NK-92 treated with Interleukin-12 subunit alpha and Interleukin-12 subunit beta, amount 100 ng/mL, for 24 hours (cell line): Measurements from ENCODE around the gene IL10RB.

Experiments used
- DNase-seq: peaks from one replicate; lab custom pipeline; 2025; lab: John Stamatoyannopoulos, UW

Gene IL10RB

DNA sequence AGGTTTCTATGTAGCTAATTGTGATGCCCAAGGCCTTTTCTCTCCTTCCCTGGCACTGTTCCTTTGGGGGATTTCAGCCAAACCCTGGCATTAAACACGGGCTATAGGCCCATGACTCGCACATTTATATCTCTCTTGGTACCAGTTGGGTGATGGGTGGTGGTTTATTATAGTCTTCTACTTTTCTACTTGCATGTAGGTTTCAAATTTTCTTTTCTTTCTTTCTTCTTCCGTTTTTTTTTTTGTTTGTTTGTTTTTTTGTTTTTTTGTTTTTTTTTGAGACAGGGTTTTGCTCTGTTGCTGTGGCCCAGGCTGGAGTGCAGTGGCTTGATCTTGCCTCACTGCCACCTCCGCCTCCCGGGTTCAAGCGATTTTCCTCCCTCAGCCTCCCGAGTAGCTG is 1.1 kb downstream of the IL10RB start:
- no peak for DNase-seq

DNA sequence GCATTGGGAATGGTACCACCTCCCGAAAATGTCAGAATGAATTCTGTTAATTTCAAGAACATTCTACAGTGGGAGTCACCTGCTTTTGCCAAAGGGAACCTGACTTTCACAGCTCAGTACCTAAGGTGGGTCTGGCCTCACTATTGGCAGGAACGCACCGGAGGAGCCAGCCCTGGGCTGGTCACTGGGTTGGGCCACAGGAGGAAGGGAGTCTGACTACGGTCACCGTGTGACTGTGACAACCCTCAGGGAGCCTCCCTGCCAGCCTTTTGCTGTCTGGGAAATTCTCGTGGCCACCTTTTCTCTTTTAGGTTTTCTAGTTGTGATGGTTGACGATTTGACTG is 2.2 kb downstream of the IL10RB start:
- DNase-seq = no peak

DNA sequence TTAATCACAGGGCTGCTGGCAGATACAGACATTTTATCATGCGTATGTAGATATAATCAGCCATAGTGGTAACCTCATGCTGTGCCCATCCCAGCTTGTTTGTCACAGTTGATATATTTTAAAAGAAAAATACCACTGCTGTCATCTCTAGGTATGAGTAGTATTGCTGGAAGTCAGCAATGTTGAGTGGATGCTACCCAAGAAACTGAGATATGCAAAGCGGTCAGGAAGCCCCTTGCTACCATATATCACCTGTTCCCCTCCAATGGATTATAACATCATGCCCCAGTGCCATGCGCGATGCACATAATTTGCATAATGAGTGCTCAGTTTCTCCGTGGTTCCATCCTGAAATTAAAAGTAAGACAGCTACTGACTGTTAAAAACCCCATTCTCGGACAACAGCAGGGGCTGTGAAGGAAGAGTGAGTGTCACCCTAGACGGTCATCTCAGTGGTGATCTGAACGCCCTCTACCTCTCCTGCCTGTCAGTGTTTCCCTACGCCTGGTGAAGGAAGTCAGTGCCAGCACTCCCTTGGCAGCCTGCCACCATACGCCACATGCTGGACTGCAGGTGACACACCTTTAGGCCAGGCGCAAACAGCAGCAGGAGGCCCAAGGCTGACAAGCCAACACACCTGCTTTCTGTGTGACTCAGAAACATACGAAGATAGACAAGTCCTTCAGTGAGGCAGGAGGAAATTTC is 2.7 kb downstream of the IL10RB start:
- DNase-seq = no peak

DNA sequence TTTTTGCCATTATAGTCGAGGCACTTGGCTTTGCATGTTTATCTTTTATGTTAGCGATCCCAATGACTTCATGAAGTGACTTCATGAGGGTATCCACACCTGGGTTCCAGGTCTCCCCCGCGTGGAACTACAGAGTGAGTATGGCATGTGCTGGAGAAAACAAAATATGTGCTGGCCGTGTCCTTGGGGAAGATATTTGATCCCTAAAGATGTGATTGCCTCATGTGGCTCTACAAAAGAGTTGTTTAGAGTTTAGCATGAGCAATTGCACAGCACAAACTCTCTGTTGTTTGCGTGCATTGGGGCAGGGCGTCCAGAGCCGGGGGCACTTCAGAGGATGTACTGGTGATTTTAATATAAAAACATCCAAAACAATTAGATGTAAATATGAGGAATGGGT is 4.8 kb downstream of the IL10RB start:
- DNase-seq = no peak

DNA sequence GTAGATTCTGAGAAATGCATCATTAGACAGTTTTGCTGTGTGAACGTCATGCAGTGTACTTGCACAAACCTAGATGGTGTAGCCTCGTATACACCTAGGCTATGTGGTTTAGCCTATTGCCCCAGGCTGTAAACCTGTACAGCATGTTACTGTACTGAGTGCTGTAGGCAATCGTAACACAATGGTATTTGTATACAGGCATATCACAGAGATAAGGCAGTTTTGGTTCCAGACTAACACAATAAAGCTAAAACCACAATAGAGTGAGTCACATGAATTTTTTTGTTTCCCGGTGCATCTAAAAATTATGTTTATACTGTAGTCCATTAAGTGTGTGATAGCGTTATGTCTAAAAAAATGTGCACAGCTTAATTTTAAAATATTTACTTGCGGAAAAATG is 6.9 kb downstream of the IL10RB start:
- no peak for DNase-seq

DNA sequence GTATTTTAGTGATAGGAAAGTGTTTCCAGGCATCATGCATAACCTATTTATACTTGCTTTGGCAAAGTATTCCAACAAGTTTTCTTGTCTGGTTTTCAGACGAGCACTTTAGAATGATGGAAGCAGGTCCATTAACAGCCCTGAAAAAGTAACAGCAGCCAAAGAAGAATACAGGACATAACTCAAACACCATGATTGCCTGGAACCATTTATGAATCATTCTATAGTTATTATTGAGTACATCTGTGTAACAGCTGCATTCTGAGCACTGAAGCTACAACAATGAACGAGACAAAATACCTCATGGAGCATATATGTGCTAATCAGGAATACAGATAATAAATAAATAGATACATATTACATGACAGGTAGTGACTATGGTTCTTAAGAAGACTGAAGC is 12.6 kb downstream of the IL10RB start:
- DNase-seq = no peak

DNA sequence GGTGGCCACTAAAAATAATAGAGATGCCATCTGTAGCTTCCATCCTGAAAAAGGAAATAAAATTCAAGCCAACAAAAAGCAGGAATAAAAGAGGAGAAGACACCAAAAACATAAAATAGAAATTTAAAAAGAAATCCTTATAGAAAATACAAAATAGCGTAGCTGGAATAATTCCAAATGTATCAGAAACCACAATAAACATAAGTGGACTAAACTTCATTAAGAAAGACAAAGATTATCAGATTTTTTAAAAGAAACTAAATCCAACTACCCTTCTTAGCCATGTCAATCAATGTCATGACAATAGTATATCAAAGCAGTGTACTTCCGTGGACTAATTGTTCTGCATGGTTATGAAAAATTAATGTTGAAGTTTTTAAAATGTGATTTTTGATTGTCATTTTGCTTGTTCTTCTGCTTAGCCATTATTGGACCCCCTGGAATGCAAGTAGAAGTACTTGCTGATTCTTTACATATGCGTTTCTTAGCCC is 13.2 kb downstream of the IL10RB start:
- DNase-seq = no peak

DNA sequence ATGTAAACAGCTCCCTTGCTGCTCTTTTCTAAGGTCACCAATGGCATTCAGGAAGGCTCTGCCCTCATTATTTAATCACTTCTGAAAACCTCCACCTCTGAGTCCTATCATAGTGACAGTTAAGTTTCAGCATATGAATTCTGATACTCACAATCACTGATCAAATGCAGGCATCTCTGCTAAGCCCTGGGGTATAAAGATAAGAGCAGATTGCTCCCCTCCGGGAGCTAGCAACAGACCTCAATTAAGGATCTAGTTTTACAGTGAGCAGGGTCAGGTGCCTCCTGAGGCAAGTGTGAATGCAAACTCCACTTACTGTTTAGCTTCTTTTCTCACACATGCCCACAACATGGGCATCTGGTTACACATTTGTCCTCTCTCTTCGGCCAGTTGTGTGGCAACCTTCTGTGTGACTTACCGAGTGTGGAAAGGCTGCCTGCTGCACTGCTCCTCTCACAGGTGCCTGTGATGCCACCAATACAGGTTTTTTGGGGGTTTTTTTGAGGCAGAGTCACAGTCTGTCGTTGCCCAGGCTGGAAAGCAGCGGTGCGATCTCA is 15.0 kb downstream of the IL10RB start:
- DNase-seq = no peak

DNA sequence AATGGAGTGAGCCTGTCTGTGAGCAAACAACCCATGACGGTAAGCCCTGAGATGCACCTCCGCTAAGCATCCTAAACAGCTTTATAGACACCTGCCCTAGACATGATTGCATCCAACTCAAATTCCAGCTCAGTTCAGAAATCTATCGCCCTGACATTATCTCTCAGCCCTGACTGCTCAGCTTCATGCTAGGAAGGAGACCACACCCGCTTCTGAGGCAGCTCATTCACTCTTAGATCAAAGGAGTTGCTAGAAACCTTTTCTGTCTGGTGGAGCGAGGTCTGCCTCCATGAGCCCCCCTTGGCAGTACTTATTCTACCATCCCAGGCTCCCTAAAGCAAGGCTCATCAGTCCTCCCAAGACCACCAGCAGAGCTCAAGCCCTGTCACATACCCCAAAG is 17.0 kb downstream of the IL10RB start:
- no peak for DNase-seq

DNA sequence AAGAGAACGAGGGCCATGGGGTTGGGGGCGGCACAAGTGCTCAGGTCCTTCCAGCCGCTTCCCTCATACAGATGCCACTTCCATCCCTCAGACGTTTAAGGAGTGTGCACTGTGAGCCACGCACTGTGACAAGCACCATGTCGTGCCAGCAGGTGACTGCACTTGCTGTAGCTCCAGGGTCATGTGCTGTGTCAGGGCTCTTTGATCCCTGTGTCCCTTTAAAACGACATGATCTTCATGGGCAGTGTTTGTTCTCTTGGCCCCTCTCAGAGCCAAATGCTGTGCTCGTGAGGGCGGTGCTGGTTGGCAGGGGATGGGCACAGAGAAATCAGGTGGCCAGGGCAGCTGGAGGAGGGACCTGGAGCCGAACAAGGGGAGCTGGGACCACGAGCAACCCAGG is 19.9 kb downstream of the IL10RB start:
- no peak for DNase-seq

DNA sequence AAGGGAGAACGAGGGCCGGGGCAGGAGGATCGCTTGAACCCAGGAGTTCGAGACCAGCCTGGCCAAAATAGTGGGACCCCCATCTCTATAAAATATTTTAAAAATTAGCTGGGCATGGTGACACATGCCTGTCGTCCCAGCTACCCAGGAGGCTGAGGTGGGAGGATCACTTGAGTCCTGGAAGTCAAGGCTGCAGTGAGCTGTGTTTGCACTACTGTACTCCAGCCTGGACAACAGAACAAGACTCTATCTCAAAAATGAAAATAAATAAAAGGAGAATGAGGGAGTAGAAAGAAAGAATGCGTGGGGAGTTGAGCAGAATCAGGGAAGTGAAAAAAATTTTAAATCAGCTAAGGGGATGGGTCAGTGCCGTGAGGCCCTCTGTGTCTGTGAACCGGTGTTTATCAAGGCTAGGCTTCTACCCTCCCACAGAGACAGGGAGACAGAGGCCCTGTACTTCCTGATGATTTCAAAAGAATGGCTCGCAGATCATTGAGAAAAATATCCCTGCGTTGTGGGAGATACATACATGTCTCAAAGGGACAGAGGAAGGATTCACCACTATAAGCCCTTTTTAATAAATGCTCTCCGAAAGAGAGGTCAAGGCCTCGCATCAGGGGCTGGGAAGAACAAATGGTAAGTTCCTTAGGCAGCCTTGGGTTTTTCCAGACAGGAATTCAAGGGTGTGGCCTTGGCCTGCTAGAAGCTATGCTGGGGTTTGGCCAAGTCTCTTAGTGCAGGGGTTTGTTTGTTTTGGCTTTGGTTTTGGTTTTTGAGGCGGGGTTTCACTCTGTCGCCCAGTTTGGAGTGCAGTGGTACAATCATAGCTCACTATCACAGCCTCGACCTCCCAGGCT is 20.7 kb downstream of the IL10RB start:
- DNase-seq = no peak

DNA sequence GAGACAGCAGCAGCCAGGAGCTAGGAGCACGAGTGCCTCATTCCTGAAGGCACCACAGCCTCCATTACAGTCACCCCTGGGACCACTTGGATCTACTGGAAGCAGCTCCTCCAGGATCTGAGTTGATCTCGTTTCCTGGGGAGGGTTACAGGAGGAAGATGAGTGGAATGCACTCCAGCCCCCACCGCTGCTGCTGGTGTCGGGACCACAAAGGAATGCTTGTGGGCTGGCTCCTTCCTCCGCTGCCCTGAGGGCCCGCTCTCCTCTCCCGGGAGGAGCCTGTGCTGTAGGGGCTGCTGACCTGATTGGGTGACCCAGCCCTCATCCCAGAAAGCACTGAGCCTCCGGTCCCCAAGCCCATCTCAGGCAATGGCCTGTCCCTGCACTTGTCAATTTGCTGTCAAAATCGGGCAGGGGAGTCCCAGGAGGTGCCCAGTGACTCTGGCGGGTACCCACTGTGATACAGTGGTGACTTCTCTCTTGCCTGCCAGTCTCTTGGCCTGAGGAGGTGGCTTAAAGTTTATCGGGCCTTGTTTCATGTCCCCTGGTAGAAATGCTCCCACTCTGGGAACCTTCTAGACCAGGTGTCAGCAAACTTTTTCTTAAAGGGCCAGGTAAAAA is 23.1 kb downstream of the IL10RB start:
- DNase-seq = no peak

DNA sequence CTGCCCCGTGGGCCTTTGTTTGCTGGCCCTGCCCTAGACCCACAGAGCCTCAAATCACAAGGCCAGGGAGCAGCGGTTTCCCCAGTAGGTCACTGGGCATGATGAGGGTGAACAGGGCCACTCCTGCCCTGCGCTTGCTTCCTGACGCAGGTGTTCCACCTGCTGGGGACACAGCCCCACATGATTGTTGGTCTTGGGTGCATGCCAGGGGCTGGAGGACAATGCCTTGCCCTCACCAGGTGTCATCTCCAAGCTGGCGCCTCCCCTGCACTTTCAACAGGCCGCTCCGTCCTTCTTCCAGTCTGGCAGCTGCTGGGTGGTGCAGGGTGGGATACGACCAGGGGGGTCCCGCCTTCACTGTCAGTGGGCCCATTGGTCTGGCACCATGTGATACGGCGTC is 24.3 kb downstream of the IL10RB start:
- DNase-seq = no peak

DNA sequence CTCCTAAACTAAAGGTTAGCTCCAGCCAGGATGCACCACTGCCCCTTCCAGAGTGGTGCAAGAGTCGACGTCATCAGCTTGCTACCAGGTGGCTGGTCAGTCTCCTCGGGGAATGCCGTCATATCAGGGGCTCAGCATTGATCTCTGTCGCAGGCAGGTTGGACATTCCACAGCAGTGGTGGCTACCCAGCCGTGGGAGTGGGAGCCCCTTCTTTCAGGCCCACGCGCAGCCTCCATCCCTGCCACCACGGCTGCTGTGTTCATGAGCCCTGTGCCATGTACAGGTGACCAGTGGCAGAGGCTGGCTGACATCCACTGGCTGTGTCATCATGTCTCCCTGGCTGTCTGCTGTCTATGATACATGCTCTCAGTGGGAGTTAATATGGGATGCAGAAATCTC is 25.5 kb downstream of the IL10RB start:
- DNase-seq = no peak

DNA sequence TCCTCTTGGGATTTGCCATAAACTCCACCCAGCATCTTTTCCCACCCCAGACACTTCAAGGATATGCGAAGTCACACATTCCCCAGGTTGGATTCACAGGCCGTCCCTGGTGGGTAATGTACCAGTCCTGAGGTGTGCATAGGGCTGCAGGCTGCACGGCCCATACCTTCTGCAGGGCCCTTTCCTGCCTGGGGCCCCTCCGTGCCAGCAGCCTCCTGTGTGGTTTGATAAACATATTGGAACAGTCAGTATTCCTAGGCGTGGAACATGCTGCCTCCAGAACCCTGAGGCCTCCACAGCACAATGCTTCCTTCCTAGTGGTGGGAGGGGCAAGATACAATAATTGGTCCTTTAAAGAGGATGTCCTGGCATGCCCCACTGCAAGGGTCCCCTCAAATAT is 26.6 kb downstream of the IL10RB start:
- DNase-seq = no peak

DNA sequence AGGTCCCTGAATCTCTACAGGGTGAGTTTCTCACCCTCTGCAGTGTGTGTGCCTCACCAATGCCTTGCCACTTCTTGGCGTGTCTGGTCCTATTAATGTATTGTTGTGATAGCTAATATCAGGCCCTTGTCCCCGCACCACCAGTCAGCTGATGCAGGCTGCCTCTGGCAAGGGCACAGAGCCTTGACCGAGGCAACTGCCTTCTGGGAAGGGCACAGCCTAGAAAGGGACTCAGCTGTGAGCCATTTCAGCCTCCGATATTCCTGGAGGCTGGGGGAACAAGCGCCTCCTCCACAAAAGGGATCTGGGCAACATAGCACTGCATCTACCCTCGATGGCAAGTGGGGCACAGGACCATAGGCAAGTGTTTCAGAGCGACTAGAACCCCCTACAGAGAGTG is 27.0 kb downstream of the IL10RB start:
- no peak for DNase-seq

DNA sequence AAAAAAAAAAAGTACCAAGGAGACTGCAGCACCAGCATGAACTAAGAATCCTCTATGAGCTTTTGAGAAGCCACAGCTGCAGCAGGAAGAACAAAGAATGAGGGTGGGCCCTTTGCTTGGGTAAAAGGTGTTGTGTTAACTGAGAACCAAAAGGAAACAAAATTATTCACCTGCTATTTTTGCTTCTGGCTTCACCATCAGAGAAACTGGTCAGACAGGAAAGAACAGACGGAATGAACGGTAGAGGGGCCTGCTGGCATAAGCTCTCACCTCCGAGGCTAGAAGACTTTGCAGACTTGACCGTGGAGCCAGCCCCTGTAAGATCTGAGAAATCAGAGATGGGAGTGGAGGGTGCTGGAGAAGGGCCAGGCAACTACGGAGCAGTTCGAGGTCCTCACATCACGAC is 27.6 kb downstream of the IL10RB start:
- DNase-seq = no peak

DNA sequence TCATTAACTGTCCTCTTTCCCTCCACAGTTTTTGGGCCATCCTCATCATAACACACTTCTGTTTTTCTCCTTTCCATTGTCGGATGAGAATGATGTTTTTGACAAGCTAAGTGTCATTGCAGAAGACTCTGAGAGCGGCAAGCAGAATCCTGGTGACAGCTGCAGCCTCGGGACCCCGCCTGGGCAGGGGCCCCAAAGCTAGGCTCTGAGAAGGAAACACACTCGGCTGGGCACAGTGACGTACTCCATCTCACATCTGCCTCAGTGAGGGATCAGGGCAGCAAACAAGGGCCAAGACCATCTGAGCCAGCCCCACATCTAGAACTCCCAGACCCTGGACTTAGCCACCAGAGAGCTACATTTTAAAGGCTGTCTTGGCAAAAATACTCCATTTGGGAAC is 30.0 kb downstream of the IL10RB start:
- no peak for DNase-seq

DNA sequence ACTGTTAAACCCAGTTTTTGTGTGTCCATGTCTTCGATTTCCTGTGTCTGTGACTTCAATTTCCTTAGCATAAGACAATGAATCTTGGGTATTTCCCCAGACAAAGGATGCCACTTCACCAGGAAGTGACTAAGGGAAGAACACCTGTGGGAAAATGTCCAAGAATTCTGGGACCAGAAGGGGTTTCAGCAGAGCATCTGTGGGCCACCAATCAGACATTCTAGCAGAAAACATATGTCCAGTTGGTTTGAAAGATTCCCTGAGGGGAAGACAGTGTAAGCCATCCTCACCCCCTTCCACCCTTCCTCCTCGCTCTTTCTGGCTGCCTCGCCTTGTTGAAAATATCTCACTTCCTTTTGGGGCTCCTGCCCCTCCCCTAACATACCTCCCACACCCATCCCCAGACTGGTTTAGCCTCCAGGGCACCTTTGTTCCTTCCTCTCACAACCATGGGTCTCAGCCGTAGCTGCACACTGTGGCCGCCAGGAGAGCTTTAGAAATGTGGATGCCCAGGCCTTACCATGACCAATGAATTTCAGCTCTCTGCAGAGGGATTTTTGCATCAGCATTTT is 33.1 kb downstream of the IL10RB start:
- no peak for DNase-seq

DNA sequence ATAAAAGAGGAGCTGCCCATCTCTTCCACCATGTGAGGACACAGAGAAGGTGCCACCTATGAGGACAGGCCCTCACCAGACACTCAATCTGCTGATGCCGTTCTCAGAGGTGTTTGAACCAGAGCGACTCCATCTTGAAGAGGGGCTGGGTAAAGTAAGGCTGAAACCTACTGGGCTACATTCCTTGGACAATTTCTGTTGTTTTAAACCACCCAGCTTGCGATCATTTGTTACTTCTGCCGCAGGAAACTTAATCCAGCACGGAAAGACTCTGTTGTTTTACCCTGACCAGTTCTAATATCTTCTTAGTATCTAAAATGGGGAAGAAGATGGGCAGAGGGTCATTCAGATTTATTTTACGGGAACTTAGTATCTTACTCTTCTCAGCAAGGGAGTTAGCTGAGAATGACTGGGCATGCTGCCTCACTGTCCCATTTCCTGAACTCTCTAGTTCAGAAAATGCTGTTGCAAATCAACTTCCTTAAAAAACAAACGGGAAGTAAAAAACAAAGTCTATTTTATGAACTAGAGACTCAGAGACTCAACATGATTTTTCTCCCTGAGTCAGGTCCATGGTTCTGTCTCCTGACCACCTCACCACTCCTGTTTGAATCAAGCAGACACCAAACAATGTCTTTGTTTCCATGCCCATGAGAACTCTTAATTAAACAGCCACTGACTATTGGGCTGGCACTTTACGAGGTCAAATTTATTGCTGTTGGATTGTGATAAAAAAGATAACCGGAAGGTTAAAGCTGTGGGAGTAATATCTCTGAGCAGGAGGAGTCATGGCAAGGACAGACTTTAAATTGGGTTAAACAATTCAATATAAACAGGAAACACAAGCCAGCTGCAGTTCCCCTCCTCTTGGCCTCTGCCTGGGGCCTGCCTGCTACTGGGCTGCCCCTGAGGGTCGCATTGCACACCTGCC is 34.8 kb downstream of the IL10RB start:
- no peak for DNase-seq

DNA sequence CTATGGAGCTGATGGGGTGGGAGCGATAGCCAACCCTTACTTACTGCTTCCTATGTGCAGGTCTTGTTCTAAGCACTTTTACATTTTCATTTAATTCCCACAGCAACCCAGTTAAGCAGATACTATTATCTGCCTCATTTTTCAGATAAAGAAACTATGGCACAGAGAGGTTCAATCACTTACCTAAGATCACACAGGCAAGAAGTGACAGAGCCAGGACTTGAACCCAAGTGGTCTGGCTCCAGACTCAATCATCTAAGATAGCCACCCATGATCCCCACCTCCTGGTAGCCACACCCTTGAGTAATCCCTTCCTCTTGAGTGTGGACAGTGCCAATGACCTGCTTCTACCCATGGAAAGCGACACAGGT is 35.5 kb downstream of the IL10RB start:
- no peak for DNase-seq
